GM12864 (cell line): ENCODE results near the gene FBL.
A peak's percentile ranks its signal among the peaks of the same experiment; 100 is the strongest.

ENCODE experiments used
- DNase-seq: peaks from one replicate; pipeline ENCODE4 v3.0.0-alpha.2; 2011; ENCODE audit warnings: low read depth
- H3K4me3 ChIP-seq: 2 replicates; pipeline ENCODE4 v1.5.1; 2011; ENCODE audit warnings: mild to moderate bottlenecking, low read depth, low read length, control low read depth
- TF ChIP-seq, protein P1 (sequence below): IDR thresholded peaks from 2 replicates; pipeline ENCODE4 v1.5.1; 2011; ENCODE audit warnings: low read depth, mild to moderate bottlenecking, moderate library complexity, low read length, control low read depth, inconsistent platforms; ENCODE audit errors: missing control alignments

FBL gene

DNA sequence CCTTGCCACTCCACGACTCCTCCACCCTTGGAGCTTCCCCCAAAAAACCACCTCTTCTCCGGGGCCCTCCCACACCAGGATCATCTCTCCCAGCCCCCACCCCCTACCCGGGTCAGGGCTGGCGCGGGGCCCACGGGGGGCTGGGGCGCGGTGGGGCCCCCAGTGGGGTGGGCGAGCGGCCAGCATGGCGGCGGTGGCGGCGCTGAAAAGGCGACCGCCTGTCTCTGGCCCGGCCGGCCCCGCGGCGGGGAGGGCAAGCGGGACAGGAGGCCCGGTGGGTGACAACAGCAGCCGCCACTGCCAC lies 13.1 kb downstream of the FBL start:
- H3K4me3 ChIP-seq, result peak overlapping the region; percentile 78

DNA sequence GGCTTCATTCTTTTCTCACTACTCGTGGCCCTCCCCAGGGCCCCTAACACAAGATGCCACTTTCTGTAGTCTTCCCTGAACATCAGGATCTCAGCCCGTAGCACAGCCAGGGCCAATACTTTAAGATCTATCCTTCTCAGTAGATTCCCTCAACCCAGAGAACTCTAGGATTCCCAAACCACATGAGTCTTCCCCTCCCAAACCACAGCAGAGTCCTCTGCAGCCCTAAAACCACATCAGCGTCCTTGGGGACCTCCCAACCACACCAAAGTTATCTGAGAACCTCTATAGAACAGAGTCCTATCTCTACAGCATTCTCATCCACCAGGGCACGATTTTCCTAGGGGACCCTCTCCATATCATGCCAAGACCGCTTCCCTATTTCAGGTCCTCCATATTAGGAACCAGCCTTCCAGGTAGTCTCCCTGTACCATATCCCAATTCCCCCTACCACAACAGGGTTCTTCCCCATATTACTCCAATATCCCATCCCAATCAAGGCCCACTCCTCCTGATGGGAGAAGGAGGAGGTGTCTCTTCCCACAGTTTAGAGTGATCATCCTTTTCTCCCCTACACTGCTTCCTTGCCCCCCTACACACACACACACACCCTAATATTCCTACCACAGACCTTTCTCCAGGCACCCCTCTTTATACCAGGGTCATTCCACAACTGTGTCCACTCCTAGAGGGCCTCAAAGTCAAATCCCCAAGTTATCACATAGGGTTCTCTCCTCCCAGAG lies 13.7 kb downstream of the FBL start:
- H3K4me3 ChIP-seq, result peak overlapping the region; percentile 78
- TF ChIP-seq, protein P1, sequence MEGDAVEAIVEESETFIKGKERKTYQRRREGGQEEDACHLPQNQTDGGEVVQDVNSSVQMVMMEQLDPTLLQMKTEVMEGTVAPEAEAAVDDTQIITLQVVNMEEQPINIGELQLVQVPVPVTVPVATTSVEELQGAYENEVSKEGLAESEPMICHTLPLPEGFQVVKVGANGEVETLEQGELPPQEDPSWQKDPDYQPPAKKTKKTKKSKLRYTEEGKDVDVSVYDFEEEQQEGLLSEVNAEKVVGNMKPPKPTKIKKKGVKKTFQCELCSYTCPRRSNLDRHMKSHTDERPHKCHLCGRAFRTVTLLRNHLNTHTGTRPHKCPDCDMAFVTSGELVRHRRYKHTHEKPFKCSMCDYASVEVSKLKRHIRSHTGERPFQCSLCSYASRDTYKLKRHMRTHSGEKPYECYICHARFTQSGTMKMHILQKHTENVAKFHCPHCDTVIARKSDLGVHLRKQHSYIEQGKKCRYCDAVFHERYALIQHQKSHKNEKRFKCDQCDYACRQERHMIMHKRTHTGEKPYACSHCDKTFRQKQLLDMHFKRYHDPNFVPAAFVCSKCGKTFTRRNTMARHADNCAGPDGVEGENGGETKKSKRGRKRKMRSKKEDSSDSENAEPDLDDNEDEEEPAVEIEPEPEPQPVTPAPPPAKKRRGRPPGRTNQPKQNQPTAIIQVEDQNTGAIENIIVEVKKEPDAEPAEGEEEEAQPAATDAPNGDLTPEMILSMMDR, result no peak
- no peak for DNase-seq

More for the DNA sequence above, 13.1 kb downstream of the FBL start:
- TF ChIP-seq, protein P1, result no peak
- DNase-seq, result no peak

DNA sequence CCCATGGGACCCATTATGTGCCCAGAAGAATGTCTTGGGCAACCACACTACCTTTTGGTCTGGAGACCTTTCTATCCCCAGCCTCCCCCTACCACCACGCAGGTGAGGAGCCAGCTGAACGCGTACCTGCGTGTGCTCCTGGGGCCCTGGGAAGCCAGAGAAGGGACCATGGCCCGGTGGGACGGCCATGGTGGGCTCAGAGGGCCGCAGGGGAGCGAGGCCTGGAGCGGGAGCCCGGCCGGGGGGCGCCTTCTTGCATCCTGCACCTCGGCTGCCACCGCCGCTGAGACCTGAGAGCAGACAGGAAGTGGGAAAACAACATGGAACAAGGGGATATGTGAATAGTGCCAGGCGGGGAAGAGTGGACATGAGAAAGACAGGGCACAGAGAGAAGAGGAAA lies 14.5 kb downstream of the FBL start:
- no peak overlapping the region for H3K4me3 ChIP-seq
- TF ChIP-seq, protein P1, result no peak
- no peak for DNase-seq

DNA sequence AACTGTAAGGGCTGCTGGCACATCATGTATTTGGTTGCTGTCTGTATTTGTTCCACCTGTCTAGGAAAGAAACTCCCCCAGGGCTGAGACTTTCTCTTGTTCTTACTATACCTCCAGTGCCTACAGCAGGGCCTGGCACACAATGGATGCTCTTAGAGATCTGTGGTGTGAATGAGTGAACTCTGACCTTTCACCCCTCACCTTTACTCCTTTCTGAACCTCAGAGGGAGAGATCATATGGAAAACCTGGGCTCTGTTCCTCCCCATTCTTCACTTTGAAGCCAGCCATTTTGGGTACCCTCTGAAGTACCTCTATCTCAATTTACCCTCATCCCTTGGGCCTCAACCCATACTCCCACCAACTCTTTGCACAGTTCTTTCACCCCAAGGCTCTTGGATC lies 15.3 kb downstream of the FBL start:
- no peak for DNase-seq
- no peak overlapping the region for H3K4me3 ChIP-seq
- TF ChIP-seq, protein P1, result no peak

DNA sequence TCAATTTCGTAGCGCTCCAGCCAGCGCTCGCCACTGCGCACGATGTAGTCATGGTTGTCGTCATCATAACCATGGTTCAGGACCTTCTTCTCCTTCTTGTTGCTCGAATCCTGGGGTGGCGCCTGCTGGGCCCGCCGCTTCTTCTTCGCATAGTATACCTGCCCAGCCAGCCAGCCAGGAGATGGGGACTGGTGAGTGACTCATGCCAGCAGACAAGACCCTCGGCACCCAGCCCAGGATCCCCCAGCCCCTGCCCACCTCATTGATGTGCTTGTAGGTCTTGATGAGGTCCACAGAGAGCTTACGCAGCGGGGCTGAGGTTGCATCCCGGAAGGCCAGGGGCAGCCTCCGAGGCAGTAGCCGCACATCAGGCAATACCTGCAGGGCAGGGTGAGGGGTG lies 15.8 kb downstream of the FBL start:
- no peak overlapping the region for H3K4me3 ChIP-seq
- TF ChIP-seq, protein P1, result no peak
- no peak for DNase-seq

DNA sequence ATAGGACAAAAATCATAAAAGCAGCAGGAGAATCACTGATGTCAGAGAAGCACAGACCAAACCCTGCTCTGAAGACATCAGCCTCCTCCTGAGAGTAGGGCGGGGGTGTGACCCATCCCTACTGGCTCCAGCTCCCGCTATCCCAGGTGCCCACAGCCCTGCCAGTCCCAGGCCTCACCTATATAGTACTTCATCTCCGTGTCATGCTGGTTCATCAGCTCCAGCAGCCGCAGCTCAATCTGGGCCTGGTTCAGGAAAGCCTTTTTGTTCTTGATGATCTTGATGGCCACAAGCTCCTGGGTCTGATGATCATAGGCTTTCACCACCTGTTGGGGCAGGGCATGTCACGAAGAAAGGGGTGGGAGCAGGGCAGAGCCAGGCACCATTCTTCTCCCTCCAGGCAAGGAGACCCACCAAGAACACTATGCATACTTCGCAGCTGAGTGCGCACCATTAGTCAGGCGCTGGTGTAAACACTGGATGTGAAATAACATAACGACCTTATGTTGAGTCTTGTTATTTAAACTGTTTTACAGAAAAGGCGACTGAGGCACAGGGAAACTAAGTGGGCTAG lies 16.4 kb downstream of the FBL start:
- TF ChIP-seq, protein P1, result no peak
- no peak overlapping the region for H3K4me3 ChIP-seq
- no peak for DNase-seq

DNA sequence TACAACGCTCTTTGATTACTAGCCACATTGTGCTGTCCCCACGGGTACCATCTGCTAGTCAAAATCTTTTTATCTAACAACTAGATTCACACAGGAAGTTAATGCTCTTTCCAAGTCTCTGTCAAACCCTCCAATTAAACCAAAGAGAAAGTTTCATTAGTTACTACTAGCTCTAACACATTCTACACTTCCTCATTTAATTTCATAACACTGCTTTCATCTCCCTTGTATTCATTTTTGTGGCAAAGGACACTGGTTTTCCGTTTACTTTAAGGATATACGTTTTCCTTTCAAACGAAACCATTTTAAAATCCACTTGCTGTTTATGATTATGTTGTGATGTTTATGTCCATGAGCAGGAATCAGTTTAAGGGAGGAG lies 17.5 kb downstream of the FBL start:
- TF ChIP-seq, protein P1, result no peak
- H3K4me3 ChIP-seq, result no peak overlapping the region
- DNase-seq, result no peak
